Fibroblast of mammary gland (primary cell): ENCODE results near the gene ANO1.

Experiments
- DNase-seq: peaks from one replicate; pipeline ENCODE4 v3.0.0-alpha.2; 2010; ENCODE audit warnings: low read depth
- H3K4me3 ChIP-seq: 2 replicates; pipeline ENCODE4 v1.5.1; 2011; ENCODE audit warnings: low read depth, mild to moderate bottlenecking, low read length, moderate library complexity; ENCODE audit not compliant: control insufficient read depth
- TF ChIP-seq, protein P1 (sequence below): conservative IDR thresholded peaks from 2 replicates; pipeline ENCODE4 v1.5.1; 2011; ENCODE audit warnings: low read depth, low read length, inconsistent platforms; ENCODE audit not compliant: control insufficient read depth, insufficient read depth

Gene ANO1

DNA sequence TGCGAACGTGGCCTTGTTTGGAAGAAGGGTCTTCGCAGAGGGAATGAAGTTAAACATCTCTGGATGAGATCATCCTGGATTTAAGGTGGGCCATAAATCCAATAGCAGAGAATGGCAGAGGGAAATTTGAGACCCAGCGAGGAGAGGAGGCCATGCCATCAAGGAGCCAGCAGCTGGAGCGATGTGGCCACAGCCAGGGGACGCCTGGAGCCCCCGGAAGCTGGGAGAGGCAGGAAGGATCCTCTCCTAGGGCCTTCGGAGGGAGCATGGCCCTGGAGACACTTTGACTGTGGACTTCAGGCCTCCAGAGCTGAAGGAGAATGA, 22.1 kb downstream of the ANO1 start:
- DNase-seq: no peak
- TF ChIP-seq, protein P1, sequence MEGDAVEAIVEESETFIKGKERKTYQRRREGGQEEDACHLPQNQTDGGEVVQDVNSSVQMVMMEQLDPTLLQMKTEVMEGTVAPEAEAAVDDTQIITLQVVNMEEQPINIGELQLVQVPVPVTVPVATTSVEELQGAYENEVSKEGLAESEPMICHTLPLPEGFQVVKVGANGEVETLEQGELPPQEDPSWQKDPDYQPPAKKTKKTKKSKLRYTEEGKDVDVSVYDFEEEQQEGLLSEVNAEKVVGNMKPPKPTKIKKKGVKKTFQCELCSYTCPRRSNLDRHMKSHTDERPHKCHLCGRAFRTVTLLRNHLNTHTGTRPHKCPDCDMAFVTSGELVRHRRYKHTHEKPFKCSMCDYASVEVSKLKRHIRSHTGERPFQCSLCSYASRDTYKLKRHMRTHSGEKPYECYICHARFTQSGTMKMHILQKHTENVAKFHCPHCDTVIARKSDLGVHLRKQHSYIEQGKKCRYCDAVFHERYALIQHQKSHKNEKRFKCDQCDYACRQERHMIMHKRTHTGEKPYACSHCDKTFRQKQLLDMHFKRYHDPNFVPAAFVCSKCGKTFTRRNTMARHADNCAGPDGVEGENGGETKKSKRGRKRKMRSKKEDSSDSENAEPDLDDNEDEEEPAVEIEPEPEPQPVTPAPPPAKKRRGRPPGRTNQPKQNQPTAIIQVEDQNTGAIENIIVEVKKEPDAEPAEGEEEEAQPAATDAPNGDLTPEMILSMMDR: no peak
- no peak overlapping the region for H3K4me3 ChIP-seq

DNA sequence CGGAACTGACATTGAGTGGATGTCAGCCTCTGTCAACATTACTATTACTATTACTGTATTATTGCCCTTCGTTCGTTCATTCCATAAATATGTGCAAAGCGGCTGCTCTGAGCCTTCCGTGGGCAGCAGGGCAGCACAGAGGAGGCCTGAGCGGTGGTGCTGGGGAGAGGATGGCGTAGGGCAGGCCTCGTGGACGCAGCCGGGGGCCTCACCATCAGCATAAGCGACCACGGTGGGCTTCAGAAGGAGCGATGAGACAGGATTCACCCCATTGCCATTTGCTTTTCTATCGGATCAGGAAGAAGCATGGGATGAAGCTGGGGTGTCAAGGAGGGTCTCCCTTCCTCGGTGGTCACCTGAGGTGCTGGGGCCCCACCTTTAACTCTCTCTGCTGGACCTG, 22.7 kb downstream of the ANO1 start:
- TF ChIP-seq, protein P1: no peak

DNA sequence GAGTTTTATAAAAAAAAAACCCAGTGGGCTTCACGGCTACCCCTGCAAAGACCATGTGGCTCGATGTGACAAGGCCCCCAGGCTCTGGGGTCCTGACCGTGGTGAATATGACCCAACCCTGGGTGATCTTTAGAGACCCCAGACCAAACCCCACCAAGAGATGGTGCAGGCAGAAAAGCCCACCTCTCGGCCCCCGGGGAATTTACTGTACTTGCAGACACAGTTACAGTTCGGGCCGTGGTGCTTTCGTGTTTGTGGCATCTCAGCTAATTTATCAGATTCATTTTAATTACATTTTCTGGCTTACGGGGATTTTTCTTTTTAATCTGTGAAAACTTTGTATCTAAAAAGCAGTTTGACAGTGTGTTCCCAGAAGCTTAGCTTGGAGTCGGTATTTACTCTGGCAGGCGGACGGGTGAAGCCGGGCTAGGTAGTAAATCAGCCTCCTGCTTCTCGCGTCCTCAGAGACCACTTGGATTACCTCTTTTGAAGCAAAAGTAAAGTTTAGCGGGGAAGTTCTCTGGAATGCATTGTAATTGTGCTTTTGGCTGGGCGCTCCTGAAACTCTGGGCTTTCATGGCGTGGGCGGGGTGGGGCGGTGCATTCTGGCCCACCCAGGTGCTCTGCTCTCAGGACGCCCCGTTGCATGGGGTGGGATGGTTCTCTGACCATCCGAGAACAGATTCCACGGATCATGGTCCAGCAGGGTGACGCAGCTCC, 25.3 kb downstream of the ANO1 start:
- no peak overlapping the region for H3K4me3 ChIP-seq
- TF ChIP-seq, protein P1: no peak
- DNase-seq: no peak

More for the DNA sequence above, 22.7 kb downstream of the ANO1 start:
- no peak overlapping the region for H3K4me3 ChIP-seq
- DNase-seq: no peak

DNA sequence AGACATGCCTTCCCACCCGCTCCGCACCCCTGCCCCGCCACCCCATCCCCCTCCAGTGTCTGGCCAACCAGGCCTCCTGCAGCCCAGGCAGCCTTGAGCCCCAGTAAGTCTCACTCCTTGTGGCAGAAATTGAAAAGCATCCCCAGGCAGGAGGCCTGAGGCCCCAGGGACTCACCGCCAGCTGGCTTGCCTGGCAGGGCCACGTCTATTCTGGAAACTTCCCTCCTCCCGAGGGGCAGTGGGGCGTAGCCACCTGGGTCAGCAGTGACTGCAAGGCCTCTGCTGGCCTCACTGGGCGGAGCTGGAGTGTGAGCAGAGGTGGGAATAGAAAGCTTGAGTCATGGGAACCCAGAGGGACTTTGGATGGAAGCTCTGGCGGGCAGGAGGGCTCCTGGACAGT, 26.3 kb downstream of the ANO1 start:
- TF ChIP-seq, protein P1: no peak
- DNase-seq: no peak
- H3K4me3 ChIP-seq: no peak overlapping the region

DNA sequence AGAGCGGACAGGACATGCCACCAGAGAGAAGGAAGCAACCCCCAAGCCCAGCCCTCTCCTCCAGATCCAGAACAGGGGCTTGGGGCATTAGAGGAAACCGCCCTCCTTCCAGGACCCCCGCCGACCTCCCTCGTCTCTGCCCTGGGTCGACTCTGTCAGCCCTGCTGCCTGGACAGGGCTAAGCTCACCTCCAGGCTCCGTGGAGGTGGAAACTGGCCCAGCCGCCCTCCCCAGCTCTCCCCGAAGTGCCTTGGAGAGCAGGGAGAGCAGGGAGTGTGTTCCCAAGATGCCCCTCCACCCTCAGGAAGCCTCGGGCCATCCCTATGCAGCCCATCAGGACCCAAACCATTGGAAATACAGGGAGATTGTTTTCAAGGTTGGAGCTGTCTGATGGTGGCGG, 26.8 kb downstream of the ANO1 start:
- DNase-seq: no peak
- TF ChIP-seq, protein P1: no peak
- H3K4me3 ChIP-seq: no peak overlapping the region

DNA sequence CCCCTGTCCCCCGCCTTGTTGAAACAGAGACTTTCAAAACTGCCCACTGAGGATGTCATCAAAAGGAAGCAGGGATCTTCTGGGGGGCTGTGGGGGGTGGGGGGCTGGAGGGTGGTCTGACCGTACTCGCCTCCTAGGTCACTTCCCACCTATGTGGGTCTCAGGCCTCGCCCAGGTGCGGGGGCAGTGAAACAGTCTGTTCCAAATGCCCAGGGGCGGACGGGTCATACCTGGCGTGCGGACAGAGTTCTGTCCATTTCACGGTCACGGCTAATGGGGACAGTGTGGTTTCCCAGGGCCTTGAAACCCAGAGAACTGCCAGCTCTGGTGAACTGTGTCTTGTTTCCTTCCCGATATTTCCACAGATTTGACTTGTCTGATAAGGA, 27.2 kb downstream of the ANO1 start:
- DNase-seq: no peak
- TF ChIP-seq, protein P1: no peak
- H3K4me3 ChIP-seq: no peak overlapping the region

DNA sequence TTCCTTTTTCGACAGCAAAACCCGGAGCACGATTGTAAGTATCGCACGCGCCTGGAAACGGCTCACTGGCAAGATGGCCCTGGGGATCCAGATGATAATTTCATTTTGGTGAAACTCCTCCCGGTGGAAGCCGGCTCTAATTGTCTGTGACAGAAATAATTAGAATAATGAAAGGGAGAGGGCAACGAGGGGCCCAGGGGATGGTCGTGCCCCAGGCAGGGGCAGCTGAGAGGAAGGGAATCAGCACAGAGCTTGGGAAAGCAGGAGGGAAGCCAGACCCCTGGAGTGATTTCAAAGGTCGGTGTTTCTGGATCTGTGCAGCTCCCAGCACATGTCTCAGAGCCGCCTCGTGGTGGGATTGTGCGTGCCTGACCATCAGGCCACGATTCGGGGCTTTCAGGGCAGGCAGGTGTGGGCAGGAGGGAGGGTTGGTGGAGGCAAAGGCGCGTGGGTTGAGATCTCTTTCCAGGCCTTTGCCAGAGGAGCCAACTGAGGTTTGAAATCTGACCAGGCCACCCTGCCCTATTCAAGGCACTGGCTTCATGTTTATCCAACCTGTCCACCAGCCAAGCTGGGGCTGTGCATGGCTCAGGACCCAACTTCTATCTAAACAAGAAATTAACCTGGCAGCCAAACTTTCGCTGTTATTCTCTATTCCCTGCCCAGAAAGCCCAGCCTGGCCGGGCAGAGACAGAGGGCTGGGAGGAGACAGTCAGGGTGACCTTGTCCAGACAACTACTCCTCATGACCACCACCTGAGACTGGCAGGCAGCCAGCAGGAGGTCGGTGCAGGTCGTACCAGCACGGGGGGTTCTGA, 27.8 kb downstream of the ANO1 start:
- TF ChIP-seq, protein P1: no peak
- DNase-seq: no peak

More for the DNA sequence above, 27.8 kb downstream of the ANO1 start:
- H3K4me3 ChIP-seq: no peak overlapping the region
